Activated CD8-positive, alpha-beta memory T cell treated with anti-CD3 and anti-CD28 coated beads, Interleukin-2, amount 50 U/mL, for 4 hours (primary cell): Measurements from ENCODE around the gene PCDHGA12.
"Not testable (repeated sequence)": the region's sequence is repeated elsewhere in the genome, so short reads cannot be mapped to it uniquely, and the experiment has no call there.

Source experiments
- DNase-seq: peaks from one replicate; pipeline ENCODE4 v3.0.0-alpha.2; 2020

The PCDHGA12 gene

DNA sequence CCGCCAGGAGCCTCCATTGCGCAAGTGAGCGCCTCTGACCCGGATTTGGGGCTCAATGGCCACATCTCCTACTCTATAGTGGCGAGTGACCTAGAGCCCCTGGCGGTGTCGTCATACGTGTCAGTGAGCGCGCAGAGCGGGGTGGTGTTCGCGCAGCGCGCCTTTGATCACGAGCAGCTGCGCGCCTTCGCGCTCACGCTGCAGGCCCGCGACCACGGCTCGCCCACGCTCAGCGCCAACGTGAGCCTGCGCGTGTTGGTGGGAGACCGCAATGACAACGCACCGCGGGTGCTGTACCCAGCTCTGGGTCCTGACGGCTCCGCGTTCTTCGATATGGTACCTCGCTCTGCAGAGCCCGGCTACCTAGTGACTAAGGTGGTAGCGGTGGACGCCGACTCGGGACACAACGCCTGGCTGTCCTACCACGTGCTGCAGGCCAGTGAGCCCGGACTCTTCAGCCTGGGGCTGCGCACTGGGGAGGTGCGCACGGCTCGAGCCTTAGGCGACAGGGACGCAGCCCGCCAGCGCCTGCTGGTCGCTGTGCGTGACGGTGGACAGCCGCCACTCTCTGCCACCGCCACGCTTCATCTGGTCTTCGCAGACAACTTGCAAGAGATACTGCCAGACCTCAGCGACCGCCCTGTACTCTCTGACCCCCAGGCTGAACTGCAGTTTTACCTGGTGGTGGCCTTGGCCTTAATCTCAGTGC, 20.6 kb upstream of the PCDHGA12 start:
- DNase-seq, result no peak

DNA sequence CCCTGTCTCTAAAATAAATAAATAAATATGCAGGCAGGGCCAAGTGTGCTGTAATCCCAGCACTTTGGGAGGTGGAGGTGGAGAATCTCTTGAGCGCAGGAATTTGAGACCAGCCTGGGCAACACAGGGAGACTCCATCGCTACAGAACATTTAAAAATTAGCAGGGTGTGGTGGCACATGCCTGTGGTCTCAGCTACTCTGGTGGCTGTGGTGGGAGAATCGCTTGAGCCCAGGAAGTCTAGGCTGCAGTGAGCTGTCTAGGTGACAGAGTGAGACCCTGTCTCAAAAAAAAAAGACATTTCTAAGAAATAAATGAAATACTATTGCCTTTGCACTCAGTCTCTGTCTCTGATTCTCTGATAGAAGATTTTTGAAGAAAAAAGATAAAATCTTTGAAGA, 18.7 kb upstream of the PCDHGA12 start:
- DNase-seq, result no peak

DNA sequence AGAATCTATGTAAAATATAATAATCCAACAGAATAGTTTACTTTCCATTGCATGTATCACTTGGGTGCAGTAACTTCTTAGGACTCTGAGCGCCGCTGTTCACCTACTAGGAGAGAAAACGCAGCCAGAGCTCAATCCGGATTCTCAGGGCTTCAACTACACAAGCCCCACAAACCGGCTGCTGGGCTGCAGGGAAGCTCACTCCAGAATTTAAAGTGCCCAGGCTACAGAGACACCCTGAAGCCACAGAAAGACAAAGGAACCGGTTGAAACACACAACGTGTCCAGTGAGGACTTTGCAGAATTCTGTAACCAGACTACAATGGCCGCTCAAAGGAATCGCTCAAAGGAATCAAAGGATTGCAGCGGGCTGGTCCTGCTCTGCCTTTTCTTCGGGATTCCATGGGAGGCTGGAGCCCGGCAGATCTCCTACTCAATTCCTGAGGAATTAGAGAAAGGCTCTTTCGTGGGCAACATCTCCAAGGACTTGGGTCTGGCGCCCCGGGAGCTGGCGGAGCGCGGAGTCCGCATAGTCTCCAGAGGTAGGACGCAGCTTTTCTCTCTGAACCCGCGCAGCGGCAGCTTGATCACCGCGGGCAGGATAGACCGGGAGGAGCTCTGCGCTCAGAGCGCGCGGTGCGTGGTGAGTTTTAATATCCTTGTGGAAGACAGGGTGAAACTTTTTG, 17.3 kb upstream of the PCDHGA12 start, which contains the start of gene PCDHGA10:
TSS of gene PCDHGA10 (plus strand) at position 134 of the 686 bp plus-strand sequence. CDS start at position 323, 189 bp downstream.
- peak; percentile 42 for DNase-seq

DNA sequence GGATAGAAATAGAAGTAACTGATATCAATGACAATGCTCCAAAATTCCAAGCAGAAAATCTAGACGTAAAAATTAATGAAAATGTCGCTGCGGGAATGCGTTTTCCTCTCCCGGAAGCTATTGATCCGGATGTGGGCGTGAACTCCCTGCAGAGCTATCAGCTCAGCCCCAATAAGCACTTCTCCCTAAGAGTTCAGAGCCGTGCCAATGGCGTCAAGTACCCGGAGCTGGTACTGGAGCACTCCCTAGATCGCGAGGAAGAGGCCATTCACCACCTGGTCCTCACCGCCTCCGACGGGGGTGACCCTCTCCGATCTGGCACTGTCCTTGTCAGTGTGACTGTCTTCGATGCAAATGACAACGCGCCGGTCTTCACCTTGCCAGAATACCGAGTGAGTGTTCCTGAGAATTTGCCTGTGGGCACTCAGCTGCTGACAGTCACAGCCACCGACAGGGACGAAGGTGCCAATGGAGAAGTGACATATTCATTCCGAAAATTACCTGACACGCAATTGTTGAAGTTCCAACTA, 16.7 kb upstream of the PCDHGA12 start:
- no peak for DNase-seq

DNA sequence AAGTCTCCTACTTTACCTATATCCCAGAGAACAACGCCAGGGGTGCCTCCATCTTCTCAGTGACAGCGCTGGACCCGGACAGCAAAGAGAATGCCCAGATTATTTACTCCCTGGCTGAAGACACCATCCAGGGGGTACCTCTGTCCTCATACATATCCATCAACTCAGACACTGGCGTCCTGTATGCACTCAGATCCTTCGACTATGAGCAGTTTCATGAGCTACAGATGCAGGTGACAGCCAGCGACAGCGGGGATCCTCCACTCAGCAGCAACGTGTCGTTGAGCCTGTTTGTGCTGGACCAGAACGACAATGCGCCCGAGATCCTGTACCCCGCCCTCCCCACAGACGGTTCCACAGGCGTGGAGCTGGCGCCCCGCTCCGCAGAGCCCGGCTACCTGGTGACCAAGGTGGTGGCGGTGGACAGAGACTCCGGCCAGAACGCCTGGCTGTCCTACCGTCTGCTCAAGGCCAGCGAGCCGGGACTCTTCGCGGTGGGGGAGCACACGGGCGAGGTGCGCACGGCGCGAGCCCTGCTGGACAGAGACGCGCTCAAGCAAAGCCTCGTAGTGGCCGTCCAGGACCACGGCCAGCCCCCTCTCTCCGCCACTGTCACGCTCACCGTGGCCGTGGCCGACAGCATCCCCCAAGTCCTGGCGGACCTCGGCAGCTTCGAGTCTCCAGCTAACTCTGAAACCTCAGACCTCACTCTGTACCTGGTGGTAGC, 15.6 kb upstream of the PCDHGA12 start:
- not testable (repeated sequence) for DNase-seq

DNA sequence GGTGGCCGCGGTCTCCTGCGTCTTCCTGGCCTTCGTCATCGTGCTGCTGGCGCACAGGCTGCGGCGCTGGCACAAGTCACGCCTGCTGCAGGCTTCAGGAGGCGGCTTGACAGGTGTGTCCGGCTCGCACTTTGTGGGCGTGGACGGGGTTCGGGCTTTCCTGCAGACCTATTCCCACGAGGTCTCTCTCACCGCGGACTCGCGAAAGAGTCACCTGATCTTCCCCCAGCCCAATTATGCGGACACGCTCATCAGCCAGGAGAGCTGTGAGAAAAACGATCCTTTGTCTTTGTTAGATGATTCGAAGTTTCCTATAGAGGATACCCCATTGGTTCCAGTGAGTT, 15.1 kb upstream of the PCDHGA12 start:
- not testable (repeated sequence) for DNase-seq

DNA sequence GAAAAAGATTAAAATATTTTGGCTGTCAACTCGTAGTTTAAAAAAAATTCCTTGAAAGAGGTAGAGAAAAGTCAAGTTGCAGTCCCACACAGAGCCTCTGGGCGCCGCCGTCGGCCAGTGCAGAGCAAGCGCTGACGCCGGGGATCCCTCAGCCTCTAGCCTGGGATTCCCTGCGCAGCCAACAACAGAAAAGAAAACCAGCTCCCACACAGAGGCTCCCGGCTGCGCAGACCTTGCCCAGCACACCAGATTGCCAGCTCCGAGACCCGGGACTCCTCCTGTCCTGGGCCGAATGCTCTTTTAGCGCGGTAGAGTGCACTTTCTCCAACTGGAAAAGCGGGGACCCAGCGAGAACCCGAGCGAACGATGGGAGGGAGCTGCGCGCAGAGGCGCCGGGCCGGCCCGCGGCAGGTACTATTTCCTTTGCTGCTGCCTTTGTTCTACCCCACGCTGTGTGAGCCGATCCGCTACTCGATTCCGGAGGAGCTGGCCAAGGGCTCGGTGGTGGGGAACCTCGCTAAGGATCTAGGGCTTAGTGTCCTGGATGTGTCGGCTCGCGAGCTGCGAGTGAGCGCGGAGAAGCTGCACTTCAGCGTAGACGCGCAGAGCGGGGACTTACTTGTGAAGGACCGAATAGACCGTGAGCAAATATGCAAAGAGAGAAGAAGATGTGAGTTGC, 12.7 kb upstream of the PCDHGA12 start, which contains the start of gene PCDHGB7:
TSS of gene PCDHGB7 (plus strand) at position 184 of the 679 bp plus-strand sequence. CDS start at position 367, 183 bp downstream.
- not testable (repeated sequence) for DNase-seq

DNA sequence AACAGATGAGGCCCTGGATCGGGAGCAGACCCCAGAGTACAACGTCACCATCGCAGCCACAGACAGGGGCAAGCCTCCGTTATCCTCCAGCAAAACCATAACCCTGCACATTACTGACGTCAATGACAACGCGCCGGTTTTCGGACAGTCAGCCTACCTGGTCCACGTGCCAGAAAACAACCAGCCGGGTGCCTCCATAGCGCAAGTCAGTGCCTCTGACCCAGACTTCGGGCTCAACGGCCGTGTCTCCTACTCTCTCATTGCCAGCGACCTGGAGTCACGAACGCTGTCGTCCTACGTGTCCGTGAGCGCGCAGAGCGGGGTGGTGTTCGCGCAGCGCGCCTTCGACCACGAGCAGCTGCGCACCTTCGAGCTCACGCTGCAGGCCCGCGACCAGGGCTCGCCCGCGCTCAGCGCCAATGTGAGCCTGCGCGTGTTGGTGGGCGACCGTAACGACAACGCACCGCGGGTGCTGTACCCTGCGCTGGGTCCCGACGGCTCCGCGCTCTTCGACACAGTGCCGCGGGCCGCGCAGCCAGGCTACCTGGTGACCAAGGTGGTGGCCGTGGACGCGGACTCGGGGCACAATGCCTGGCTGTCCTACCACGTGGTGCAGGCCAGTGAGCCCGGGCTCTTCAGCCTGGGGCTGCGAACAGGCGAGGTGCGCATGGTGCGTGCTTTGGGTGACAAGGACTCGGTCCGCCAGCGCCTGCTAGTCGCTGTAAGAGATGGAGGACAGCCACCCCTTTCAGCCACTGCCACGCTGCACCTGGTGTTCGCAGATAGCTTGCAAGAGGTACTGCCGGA, 11.0 kb upstream of the PCDHGA12 start:
- no peak for DNase-seq

DNA sequence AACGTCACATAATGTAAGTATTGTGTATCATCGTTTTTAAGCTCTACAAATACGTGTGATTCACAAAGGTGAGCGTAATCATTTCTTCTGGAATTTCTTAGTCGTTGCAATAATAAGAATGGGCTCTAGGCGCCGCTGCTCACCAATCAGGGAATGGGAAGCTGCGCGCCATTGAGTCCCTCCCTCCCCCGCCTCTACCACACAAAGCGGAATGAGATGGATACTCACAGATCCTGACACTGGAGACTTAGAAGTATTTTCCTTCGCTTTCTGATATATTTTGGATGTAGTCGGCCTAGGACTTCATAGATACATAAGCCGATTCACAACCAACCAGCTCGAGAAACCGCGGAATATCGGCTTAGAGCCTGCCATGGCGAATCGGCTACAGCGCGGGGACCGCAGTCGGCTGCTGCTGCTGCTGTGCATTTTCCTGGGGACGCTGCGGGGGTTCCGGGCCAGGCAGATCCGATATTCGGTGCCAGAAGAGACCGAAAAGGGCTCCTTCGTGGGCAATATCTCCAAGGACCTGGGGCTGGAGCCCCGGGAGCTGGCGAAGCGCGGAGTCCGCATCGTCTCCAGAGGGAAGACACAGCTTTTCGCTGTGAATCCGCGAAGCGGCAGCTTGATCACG, 9.3 kb upstream of the PCDHGA12 start, which contains the start of gene PCDHGA11:
TSS of gene PCDHGA11 (plus strand) at position 197 of the 634 bp plus-strand sequence. CDS start at position 374, 177 bp downstream.
- DNase-seq, result no peak

DNA sequence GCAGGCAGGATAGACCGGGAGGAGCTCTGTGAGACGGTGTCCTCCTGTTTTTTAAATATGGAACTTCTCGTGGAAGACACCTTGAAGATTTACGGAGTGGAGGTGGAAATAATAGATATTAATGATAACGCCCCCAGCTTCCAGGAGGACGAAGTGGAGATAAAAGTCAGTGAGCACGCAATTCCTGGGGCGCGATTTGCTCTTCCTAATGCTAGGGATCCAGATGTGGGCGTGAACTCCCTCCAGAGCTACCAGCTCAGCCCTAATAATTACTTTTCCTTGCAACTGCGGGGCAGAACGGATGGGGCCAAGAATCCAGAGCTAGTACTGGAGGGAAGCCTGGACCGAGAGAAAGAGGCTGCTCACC, 8.8 kb upstream of the PCDHGA12 start:
- DNase-seq, result no peak

DNA sequence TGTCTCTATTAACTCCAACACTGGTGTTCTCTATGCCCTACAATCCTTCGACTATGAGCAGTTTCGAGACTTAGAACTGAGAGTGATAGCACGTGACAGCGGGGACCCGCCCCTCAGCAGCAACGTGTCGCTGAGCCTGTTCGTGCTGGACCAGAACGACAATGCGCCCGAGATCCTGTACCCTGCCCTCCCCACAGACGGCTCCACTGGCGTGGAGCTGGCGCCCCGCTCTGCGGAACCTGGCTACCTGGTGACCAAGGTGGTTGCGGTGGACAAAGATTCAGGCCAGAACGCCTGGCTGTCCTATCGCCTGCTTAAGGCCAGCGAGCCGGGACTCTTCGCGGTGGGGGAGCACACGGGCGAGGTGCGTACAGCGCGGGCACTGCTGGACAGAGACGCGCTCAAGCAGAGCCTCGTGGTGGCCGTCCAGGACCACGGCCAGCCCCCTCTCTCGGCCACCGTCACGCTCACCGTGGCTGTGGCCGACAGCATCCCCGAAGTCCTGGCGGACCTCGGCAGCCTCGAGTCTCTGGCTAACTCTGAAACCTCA, 7.5 kb upstream of the PCDHGA12 start:
- no peak for DNase-seq

DNA sequence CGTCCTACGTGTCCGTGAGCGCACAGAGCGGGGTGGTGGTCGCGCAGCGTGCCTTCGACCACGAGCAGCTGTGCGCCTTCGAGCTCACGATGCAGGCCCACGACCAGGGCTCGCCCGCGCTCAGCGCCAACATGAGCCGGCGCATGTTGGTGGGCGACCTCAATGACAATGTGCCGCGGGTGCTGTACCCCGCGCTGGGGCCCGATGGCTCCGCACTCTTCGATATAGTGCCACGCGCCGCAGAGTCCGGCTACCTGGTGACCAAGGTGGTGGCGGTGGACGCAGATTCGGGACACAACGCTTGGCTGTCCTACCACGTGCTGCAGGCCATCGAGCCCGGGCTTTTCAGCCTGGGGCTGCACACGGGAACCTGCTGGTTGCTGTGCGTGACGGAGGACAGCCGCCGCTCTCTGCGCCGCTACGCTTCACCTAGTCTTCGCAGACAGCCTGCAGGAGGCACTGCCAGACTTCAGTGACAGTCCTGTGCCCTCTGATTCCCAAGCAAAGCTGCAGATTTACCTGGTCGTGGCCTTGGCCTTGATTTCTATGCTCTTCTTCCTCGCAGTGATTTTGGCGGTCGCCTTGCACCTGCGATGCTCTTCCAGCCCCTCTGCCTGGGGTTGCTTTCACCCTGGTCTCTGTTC, 2.4 kb upstream of the PCDHGA12 start:
- DNase-seq, result no peak

DNA sequence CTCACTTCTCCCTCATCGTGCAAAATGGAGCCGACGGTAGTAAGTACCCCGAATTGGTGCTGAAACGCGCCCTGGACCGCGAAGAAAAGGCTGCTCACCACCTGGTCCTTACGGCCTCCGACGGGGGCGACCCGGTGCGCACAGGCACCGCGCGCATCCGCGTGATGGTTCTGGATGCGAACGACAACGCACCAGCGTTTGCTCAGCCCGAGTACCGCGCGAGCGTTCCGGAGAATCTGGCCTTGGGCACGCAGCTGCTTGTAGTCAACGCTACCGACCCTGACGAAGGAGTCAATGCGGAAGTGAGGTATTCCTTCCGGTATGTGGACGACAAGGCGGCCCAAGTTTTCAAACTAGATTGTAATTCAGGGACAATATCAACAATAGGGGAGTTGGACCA, 979 bp downstream of the PCDHGA12 start:
- DNase-seq, result no peak

DNA sequence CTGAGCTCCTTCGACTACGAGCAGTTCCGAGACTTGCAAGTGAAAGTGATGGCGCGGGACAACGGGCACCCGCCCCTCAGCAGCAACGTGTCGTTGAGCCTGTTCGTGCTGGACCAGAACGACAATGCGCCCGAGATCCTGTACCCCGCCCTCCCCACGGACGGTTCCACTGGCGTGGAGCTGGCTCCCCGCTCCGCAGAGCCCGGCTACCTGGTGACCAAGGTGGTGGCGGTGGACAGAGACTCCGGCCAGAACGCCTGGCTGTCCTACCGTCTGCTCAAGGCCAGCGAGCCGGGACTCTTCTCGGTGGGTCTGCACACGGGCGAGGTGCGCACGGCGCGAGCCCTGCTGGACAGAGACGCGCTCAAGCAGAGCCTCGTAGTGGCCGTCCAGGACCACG, 2.0 kb downstream of the PCDHGA12 start:
- DNase-seq, result not testable (repeated sequence)

DNA sequence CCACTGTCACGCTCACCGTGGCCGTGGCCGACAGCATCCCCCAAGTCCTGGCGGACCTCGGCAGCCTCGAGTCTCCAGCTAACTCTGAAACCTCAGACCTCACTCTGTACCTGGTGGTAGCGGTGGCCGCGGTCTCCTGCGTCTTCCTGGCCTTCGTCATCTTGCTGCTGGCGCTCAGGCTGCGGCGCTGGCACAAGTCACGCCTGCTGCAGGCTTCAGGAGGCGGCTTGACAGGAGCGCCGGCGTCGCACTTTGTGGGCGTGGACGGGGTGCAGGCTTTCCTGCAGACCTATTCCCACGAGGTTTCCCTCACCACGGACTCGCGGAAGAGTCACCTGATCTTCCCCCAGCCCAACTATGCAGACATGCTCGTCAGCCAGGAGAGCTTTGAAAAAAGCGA, 2.4 kb downstream of the PCDHGA12 start:
- not testable (repeated sequence) for DNase-seq

DNA sequence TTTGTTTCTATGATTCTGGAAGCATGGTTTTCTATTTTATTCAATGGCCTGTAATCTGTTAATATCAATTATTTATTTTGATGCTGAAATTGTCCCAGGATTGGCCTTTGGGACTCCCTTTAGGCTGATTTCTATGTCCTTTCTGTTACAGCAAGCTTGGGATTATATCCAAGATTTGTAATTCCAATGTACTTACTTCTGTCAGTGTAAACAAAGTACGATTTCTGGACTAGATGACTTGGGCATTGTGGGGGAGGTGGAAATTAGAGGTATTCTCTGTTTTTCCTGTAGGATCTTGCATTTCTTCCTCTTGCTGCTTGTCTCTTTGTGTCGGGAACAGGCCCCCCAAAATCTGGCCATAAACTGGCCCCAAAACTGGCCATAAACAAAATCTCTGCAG, 3.7 kb downstream of the PCDHGA12 start:
- no peak for DNase-seq

DNA sequence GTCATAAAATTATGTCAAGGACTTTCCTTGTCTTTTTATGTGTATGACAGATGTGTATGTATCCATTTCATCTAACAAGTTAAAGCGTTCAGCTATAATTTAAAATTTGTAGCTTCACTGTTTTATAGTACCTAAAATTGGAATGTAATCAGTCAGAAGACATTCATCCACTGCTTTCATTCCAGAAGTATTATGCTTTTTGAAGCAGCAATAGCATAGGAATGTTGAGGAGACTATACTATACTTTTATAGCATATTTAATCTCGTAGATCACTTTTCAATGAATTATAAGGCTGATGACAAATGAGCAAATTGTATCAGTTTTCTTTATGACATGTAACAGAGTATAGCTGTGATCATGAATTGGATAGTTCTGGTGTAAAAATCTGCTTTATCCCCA, 6.9 kb downstream of the PCDHGA12 start:
- no peak for DNase-seq

DNA sequence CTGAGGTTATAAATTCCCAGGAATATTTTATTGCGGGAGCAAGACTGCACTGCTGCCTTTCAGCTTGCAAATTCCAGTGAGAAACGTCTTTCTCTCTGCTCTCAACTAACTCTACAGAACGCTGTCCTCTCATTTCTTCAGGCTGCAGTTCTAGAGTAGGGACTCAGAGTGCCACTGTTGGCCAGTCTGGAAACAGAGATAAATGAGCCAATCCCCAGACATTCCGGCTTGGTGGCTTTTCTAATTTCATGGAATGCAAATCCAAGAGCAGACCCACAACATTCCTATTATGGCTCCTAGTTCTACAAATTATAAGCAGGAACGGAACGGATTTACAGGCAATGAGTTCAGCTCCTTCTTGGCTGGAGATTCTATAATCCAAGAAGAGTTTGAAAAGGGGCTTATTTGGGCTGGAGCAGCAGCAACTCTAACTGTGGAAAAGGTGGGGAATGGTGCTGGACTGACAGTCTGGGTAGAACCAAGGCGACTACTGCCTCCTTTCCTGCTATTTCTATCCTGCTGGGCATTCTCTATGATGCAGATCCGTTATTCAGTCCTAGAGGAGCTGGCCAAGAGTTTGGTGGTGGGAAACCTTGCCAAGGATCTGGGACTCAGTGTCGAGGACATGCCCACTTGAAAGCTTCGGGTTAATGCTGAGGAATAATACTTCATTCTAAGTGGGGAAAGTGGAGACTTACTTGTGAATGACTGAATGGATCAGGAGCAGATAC, 9.3 kb downstream of the PCDHGA12 start:
- no peak for DNase-seq

DNA sequence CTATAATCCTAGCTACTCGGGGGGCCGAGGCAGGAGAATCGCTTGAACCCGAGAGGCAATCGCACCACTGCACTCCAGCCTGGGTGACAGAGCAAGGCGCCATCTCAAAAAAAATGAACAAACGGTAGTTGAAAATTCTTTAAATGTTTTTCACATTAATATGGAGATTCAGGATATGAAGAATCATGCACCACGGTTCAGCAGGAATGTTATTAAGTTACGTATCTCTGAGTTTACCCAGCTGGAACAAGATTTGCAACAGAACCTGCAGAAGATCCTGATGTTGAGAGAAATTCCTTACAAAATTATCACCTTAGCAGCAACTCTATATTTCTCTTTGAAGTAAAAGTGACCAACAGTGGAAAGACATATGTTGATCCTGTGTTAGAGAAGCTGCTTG, 10.0 kb downstream of the PCDHGA12 start:
- DNase-seq, result no peak
